HG03196 (cell line): Measurements from ENCODE around the gene PGAM2.

Experiments used
- ATAC-seq: cut with Tn5 transposase; IDR thresholded peaks from one replicate; pipeline ENCODE4 v1.9.1; 2021; ENCODE audit not compliant: unreplicated experiment

The PGAM2 gene

DNA sequence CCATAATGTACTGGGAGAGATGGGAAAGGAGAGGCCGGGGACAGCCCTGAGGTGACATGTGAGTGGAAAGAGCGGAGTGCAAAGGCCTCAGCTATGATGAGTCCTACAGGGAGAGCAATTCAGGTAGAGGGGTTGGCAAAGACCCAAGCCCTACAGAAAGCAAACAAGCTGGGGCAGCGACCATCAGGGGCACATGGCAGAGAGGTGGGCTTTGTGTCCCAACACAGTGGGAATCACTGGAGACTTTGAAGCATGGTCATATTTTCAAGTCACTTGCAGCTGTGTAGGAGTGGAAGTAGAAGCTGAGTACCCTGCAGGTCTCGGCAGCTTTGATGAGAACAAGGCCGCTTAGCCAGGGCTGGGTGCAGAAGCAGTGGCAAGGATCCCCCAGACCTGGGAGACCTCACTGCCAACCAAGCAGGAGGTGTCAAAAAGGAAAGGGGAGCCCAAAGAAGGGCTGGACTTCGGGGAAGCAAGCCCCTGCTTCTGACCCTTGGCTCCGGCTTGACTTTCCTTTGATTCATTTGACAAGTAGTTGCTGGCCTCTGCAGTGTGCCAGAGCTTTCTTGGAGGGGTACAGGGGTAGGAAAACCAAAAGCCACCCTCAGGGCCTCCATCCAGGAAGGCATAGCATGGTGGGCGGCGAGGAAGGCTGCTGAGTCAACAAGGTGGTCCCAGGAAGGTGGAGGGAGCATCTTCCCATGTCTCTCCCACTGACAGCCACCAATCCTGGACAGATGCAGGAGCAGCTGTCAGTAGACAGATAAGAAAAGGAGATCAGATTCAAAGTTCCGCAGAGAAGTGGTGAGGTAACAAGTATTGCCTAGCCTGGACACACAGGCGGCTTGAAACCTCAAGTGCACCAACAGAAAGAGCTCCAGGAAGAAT, 1.9 kb upstream of the PGAM2 start:
- no peak for ATAC-seq

DNA sequence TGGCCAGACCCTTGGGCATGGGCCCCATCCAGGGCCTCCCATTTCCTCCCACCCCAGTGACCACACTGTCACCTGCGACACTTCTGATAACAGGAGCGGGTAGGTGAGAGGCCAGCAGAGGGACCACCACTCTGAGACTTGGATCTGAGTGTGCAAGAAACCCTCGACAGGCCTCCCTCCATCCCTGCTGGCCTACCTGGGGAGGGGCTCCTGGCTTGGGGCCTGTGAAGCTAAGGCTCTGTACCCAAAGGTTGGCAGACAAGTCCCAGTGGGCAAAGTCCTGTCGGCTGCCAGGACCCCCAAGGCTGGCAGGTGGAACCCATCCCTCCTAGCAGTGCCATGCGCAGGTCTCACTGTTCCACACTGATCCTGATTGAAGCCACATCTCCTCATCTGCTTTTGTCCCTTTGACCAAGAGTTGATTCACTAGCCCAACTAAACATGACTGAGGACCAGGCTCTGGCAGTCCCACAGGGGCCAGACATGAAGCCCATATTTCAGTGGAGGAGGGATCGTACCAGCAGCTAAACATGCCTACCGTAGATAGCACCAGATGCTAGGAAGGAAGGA, 1.2 kb upstream of the PGAM2 start:
- no peak for ATAC-seq

DNA sequence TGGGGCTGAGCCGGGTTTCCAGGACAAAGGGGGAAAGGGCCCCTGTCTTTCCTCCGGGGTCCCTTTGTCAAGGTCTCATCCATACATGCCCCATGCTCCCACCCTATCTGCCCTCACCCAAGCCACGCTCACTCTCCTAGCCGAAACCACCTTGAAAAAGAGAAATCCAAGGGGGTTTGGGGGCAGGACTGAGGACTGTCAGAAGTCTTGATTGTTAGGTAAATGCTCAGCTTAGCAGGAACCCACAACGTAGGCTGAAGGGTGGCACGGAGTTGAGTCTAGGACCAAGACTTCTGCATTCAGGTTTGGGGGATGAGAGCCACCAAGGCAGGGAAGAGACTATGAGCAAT, 719 bp upstream of the PGAM2 start:
- ATAC-seq, result no peak

DNA sequence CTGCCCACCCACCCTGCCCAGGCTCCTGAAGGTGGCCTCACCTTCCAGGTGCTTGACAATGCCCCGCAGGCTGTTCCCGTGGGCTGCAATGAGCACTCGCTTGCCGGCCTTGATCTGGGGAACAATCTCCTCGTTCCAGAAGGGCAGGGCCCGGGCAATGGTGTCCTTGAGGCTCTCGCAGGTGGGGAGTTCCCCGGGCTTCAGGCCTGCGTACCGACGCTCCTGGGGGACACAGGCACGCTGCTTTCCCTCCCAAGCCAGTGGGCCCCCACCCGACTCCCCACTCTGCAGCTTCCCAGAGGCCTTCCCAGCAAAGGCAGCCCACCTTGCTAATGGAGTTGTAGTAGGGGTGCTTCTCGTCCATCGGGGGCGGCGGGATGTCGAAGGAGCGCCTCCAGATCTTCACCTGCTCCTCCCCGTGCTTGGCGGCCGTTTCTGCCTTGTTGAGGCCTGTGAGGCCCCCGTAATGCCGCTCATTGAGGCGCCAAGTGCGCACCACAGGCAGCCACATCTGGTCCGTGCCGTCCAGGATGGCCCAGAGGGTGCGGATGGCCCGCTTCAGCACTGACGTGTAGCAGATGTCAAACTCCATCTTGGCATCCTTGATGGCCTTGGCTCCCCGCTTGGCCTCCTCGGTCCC, 456 bp downstream of the PGAM2 start:
- no peak for ATAC-seq

DNA sequence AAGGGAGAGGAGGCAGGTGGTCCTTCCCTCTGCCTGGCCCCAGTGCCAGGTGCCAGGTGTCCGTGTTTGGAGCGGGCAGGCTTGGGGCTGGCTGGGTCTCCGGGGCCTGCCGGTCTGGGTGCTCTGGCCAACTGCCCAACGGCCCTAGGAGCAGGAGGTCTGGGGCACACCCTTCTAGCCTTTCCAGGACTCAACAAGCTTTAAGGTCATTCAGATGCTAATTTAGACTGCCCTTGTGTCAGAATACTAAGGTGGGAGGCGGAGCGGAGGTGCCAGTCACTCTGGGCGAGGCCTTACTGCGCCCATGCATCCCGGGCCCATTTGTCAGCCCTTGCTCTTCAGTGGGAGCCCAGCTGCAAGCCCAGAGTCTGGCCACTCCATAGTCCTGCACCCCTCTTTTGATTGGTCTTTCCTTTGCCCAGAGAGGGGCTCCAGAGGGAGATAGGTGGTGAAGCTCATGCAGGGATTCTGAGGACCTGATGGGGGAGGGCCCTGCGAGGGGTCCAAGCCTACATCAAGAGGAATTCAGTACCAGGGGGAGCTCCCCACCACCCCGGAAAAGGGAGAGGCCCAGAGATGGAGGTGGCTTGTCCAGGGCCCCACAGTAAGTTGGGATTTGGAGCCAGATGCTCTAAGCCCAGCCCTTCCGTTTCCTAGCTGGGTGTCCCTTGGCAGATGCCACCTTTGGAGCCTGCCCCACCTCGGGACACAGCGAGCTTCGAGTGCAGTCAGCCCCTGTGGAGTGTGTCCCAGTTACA, 1.3 kb downstream of the PGAM2 start:
- no peak for ATAC-seq

DNA sequence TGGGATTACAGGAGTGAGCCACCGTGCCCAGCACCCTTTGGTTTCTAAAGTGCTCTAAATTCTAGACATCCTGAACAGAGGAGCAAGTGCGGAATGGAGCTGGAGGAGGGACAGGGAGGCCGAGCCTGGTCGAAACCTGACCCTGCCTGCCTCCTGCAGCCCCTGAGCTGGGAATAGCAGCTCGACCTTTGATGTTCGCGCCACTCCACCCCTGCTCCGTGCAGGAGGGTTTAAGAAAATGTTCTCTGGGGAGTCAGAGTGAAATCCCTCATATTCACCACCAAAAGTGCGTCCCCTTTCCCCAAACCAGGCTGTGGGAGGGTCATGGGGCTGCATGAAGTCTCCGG, 1.8 kb downstream of the PGAM2 start:
- no peak for ATAC-seq

DNA sequence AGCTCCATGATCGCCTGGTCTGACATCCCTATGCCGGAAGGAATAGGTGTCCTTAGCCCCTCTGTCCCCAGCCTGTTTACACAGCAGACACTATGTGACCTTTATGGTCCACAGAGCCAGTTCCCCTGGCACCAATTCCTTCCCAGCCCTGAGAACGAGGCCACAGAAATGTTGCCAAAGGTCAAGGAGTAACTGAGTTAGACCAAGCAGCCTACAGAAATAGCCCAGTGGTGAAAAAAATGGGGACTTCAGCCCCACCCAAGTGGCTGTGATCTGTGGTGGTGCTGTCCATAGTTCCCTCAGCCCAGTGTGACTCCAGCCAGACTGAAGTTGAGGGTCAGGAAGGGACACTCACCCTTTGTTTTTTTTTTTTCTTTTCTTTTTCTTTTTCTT, 2.5 kb downstream of the PGAM2 start:
- ATAC-seq, result no peak

DNA sequence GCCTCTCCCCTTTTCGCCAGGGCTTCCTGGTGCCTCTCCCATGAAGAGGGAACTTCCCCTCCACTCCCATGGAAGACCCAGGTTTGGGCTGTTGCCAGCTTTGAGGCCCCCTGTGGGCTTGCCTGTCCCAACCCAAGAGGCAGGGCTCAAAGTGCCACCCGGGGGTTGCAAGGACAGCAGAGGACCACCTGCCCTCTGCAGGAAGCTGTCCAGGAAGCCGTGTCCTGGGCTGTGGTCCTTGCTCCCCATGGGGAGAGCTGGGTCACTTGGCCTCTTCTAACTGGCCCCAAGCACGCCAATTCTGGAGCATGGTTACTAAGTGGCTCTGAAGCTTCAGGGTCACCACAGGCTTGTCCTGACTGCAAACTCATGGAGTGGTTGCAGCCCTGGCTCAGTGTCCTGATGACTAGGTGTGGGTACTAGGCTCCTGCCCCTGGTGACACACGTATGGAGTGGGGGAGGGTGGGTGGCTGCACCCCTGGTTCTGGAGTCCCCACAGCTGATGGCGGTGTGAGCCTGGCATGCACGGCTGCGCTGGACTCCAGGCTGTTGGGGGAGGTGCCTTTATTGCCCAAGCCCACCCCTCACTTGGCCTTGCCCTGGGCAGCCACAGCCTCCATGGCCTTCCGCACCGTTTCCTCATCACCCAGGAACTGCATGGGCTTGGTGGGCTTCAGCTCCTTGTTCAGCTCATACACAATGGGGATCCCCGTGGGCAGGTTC, 3.0 kb downstream of the PGAM2 start:
- no peak for ATAC-seq

DNA sequence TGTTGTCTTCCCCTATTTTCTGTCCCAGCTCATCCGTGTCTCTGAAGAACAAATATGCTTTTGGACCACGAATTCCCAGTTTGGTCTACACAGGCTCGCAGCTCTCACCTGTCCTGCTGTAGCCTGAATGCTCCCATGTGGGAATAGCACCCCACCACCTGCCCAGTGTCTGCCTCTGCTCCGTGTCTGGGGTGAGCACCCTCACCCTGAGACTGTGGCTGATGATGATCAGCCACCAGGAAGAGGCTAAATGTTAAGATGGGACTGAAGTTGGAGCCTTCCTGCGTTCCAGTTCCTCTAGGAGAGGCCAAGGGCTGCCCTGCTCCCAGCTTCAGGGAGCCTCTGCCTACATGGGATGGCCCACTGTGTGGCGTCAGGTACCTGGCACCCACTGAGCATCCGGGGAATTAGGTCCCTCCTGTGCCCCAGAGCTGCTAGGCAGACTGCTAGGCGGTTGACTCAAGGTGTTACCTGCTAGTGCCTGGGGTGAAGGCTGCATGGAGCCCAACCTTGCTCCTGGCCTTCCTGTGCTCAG, 3.7 kb downstream of the PGAM2 start:
- no peak for ATAC-seq

DNA sequence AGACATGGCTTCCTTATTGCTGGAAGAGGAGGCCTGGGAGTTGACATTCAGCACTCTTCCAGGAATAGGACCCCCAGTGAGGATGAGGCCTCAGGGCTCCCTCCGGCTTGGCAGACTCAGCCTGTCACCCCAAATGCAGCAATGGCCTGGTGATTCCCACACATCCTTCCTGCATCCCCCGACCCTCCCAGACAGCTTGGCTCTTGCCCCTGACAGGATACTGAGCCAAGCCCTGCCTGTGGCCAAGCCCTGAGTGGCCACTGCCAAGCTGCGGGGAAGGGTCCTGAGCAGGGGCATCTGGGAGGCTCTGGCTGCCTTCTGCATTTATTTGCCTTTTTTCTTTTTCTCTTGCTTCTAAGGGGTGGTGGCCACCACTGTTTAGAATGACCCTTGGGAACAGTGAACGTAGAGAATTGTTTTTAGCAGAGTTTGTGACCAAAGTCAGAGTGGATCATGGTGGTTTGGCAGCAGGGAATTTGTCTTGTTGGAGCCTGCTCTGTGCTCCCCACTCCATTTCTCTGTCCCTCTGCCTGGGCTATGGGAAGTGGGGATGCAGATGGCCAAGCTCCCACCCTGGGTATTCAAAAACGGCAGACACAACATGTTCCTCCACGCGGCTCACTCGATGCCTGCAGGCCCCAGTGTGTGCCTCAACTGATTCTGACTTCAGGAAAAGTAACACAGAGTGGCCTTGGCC, 4.3 kb downstream of the PGAM2 start:
- no peak for ATAC-seq

DNA sequence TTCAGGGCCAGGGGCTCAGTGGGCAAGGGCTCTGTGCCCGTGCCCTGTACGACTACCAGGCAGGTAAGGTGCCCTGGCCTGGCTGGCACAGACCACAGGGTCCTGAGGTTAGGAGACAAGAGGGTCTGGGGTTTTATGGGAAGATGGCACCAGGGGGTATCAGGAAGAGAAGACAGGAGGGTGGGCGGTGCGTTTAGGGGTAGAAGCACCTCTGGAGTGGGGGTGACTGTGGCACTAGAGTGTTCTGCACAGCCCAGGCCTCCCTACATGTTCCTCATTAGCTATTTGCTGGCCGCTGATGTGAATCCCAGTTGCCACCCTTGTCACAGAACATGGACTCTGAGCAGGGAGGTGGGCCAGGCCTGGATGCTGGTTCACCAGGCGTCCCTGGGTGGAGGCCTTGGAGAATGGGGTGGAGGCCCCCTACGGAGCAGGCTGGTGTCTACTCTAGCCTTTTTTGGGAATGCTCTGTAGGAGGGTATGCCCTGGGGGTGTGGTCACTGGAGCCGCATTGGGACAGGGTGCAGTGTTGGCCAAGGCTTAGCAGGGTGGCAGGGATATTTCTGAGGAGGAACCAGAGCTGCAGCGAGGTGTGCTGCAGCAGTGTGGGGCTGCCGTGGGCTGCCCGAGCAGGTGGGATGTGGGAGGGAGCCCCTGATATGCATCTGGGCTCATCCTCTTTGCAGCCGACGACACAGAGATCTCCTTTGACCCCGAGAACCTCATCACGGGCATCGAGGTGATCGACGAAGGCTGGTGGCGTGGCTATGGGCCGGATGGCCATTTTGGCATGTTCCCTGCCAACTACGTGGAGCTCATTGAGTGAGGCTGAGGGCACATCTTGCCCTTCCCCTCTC, 5.0 kb downstream of the PGAM2 start:
- no peak for ATAC-seq

DNA sequence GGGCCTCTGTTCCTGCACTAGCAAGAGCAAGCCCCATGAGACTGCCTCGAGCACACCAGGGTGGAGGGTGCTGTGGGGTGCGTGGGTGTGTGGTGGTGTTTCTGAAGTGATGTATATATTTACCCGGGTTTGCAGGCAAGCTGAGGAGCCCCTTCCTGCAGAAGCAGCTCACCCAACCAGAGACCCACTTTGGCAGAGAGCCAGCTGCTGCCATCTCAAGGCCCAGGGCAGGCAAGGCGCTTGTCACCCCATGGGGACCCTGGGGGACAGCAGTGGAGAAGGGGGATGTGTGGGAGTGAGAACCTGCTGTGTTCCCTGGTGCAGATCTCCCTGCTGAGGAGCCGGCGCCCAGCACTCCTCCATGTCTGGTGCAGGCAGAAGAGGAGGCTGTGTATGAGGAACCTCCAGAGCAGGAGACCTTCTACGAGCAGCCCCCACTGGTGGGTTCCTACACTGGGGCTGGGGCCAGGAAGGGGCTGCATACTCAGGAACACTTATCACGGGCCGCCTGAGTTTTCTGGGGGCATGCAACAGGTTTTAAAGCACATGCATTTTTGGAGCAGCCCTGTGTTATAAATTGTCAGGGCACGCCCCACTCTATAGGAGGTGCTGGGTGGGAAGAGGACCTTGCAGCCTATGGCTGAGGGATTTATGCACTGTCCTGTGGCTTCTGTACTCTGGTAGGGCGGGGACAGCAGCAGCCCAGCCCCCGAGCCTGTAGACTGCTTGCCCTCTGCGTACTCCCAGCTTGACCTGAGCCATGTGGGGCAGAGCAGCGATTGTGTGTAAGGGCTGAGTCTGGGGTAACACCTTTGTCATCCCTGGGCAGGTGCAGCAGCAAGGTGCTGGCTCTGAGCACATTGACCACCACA, 5.9 kb downstream of the PGAM2 start:
- ATAC-seq, result no peak

DNA sequence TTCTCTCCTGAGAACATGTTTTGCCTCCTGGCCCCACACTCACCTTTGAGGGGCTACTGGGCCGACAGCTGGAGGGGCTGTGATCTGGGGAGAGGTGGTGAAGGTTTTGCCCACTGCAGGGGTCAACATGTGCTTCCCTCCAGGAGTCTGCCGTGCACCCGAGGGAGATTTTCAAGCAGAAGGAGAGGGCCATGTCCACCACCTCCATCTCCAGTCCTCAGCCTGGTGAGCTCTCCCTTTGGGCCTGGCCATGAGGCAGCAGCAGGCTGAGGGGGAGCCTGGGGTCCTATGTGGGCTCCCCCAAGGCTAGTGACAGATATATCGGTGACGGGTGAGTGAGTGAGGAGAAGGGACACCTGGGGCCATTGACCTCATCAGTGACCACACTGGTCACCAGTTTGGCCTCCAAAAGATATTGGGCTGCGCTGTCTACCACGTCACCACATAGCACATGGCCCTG, 6.6 kb downstream of the PGAM2 start:
- no peak for ATAC-seq

DNA sequence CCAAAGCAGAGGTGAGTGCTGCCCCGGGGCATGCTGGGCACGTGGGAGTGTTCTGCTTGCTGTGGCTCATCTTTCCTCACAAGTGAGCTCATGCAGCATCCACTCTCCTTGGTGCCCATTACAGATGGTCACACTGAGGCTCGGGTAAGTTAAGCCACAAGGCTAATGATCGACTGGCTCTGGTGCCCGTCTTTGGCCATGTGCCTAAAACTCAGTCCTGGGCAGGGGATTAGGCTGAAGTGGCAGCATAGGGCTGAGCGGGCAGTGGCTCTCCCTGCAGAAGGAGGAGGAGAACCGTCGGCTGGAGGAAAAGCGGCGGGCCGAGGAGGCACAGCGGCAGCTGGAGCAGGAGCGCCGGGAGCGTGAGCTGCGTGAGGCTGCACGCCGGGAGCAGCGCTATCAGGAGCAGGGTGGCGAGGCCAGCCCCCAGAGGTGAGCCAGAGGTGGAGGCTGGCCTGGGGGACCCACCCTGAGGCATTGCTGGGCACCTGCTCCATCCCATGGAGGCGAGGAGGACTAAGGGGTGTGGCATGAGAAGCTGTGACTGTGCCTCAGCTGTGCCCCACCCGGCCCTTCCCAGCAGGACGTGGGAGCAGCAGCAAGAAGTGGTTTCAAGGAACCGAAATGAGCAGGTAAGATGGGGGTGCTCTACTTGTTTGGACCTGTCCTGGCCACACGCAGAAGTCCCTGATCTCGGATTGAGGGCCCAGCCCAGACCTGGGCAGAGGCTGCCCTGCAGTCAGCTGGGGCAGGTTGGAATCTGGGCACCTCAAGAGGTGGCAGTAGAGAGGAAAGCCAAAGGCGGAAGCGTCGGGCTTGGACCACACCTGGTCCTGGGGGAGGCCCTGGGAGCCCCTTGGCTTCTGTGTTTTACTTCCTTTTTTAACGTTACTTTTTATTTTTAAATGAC, 7.3 kb downstream of the PGAM2 start:
- no peak for ATAC-seq

DNA sequence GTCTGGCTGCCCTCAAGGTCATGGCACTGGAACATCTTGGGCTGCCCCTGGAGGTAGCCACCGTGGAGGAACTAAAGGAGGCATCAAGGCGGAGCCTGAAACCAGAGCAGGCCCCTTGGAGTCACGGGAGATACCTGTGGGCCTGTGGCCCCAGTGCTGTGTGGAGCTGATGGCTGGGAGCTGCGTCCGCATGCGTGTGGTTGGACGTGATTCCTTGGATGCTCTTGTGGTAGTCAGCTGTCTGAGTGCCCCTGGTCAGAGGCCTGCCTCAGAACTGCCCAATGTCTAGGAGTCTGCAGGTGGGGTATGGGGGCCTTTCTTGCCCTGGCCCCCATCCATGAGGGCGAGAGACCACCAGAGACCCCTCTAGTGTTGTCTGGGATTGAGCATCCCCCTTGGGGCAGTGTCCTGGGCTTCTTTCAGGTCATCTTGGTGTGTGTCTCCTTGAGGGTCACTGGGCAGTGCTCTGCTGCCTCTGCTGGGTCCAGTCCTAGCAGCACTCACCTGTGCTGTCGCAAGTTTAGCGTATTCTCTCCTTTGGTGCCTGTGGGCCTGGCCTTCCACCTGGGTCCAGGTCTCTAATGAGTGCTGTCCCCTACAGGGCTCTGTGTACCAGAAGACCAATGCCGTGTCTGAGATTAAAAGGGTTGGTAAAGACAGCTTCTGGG, 8.1 kb downstream of the PGAM2 start:
- ATAC-seq, result no peak

DNA sequence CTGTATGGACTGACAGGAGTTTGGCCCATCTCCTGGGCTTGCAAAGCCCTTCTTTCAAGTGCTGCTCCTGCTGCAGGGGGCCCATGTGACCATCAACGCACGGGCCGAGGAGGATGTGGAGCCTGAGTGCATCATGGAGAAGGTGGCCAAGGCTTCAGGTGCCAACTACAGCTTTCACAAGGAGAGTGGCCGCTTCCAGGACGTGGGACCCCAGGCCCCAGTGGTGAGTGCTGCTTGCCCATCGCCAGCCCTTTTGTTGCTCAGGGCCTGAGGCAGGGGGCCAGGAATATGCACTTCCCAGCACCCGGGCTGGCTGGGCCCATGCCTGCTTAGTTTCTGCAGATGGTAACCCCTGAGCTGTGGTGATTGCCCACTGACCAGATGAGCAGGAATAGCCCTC, 8.7 kb downstream of the PGAM2 start:
- no peak for ATAC-seq
